Endothelial cell of umbilical vein (primary cell): ENCODE results near the gene ADAP1. TPM values are rescaled to one million over a fixed set of nuclear protein-coding genes. Genes with fewer than 3 reads are reported as not detected.

Source experiments
- BruUV-seq: library from RNA; stranded (reverse); fragments of 400-500 nt; replicated peaks from 2 replicates; lab custom pipeline; 2021; lab: Mats Ljungman, UMichigan
- CTCF ChIA-PET: fragments of 300-600, 350-600 bp; sonication (Branson Sonifier 250); formaldehyde crosslinking; loops from one replicate; lab custom pipeline; 2021; ENCODE audit warnings: antibody characterized with exemption, inconsistent platforms; lab: Charles Lee
- POLR2A ChIA-PET: fragments of 300-600, 350-600 bp; sonication (Branson Sonifier 250); formaldehyde crosslinking; loops from one replicate; lab custom pipeline; 2021; ENCODE audit warnings: antibody characterized with exemption, inconsistent platforms; lab: Charles Lee
- DNase-seq: peaks from one replicate; pipeline ENCODE4 v3.0.0-alpha.2; 2011; ENCODE audit warnings: low read depth, low spot score
- FAIRE-seq: peaks from 2 replicates; lab custom pipeline; 2011; peaks lifted over from hg19 to GRCh38; lab: Jason Lieb, UNC
- H2AFZ ChIP-seq: 2 replicates; pipeline ENCODE4 v1.6.0; 2012; ENCODE audit warnings: low read depth, low read length, control low read depth, inconsistent platforms
- H3K27ac ChIP-seq: 2 replicates; pipeline ENCODE4 v1.5.1; 2011; ENCODE audit warnings: low read depth, mild to moderate bottlenecking, control low read depth, low read length, moderate library complexity; ENCODE audit not compliant: insufficient read depth
- H3K27me3 ChIP-seq, 2 experiments: 2 replicates each; pipeline versions ENCODE4 v1.6.0 to v1.6.1; 2011; ENCODE audit warnings: low read length in 2 of 2, mixed read lengths in 1 of 2; ENCODE audit not compliant: control insufficient read depth in 2 of 2, insufficient read depth in 2 of 2
- H3K36me3 ChIP-seq, 2 experiments: 2 replicates in 1 of 2; 3 replicates in 1 of 2; pipeline ENCODE4 v1.5.1; 2011; ENCODE audit warnings: low read length in 2 of 2, mild to moderate bottlenecking in 1 of 2, moderate library complexity in 1 of 2; ENCODE audit not compliant: control insufficient read depth in 2 of 2, insufficient read depth in 2 of 2; ENCODE audit errors: extremely low read depth in 1 of 2
- H3K4me1 ChIP-seq: 3 replicates; pipeline ENCODE4 v1.5.1; 2011; ENCODE audit warnings: mild to moderate bottlenecking, low read length; ENCODE audit not compliant: control insufficient read depth, insufficient read depth; ENCODE audit errors: extremely low read depth
- H3K4me2 ChIP-seq: 2 replicates; pipeline ENCODE4 v1.6.1; 2011; ENCODE audit warnings: low read length, control low read depth, mixed read lengths; ENCODE audit not compliant: insufficient read depth
- H3K4me3 ChIP-seq, 3 experiments: fragments of 200-600 bp in 1 of 3; sonication (generic), shearing (Covaris generic) in 1 of 3; replicated peaks in 1 of 3; 2 replicates each; pipeline ENCODE4 v1.5.1; 2011 to 2016; ENCODE audit warnings: control low read depth in 3 of 3, low read length in 3 of 3, mild to moderate bottlenecking in 2 of 3, inconsistent platforms in 1 of 3, low read depth in 1 of 3, moderate library complexity in 1 of 3; ENCODE audit not compliant: insufficient read depth in 1 of 3
- H3K79me2 ChIP-seq: 2 replicates; pipeline ENCODE4 v1.6.0; 2012; ENCODE audit warnings: low read length, inconsistent platforms; ENCODE audit not compliant: control insufficient read depth, insufficient read depth
- H3K9ac ChIP-seq: replicated peaks from 2 replicates; pipeline ENCODE3; 2011; ENCODE audit warnings: low read length, control low read depth; ENCODE audit not compliant: insufficient read depth; ENCODE audit errors: extremely low read depth
- H3K9me1 ChIP-seq: replicated peaks from 3 replicates; pipeline ENCODE4 v1.6.0; 2011; ENCODE audit warnings: mild to moderate bottlenecking, low read length; ENCODE audit not compliant: control insufficient read depth, insufficient read depth; ENCODE audit errors: extremely low read depth
- H3K9me3 ChIP-seq: replicated peaks from 2 replicates; pipeline ENCODE4 v1.5.1; 2012; ENCODE audit warnings: low read length, inconsistent platforms; ENCODE audit not compliant: control insufficient read depth, insufficient read depth
- H4K20me1 ChIP-seq: replicated peaks from 2 replicates; pipeline ENCODE3; 2011; ENCODE audit warnings: mild to moderate bottlenecking, low read length; ENCODE audit not compliant: control insufficient read depth, insufficient read depth; ENCODE audit errors: extremely low read depth
- CTCF ChIP-seq, 2 donors: IDR thresholded peaks; 1 replicate in 1 of 2; 2 replicates in 1 of 2; pipeline ENCODE4 v1.5.1; 2011; ENCODE audit warnings: low read length in 2 of 2, mild to moderate bottlenecking in 2 of 2, moderate library complexity in 2 of 2, control low read depth in 1 of 2, inconsistent platforms in 1 of 2, low read depth in 1 of 2; ENCODE audit not compliant: insufficient read depth in 1 of 2; ENCODE audit errors: extremely low read depth in 1 of 2
- EZH2 ChIP-seq: IDR thresholded peaks from 2 replicates; pipeline ENCODE4 v1.6.1; 2012; ENCODE audit warnings: borderline replicate concordance, low read depth, mild to moderate bottlenecking, moderate library complexity, low read length, inconsistent platforms; ENCODE audit not compliant: severe bottlenecking
- FOS ChIP-seq: IDR thresholded peaks from 2 replicates; pipeline ENCODE4 v1.6.1; 2011; ENCODE audit warnings: mild to moderate bottlenecking, low read length, moderate library complexity, borderline replicate concordance; ENCODE audit not compliant: insufficient read depth
- GATA2 ChIP-seq: IDR thresholded peaks from 2 replicates; pipeline ENCODE4 v1.7.0; 2011; ENCODE audit warnings: low read depth, mild to moderate bottlenecking, moderate library complexity, mixed read lengths, low read length; ENCODE audit not compliant: insufficient read length, insufficient read depth
- JUN ChIP-seq: IDR thresholded peaks from 2 replicates; pipeline ENCODE4 v1.6.1; 2011; ENCODE audit warnings: borderline replicate concordance, low read depth; ENCODE audit not compliant: insufficient read length, insufficient read depth
- MAX ChIP-seq: IDR thresholded peaks from 2 replicates; pipeline ENCODE4 v1.6.1; 2011; ENCODE audit not compliant: insufficient read depth, insufficient read length
- MYC ChIP-seq: IDR thresholded peaks from one replicate; pipeline ENCODE4 v1.6.1; 2011; ENCODE audit warnings: mild to moderate bottlenecking, low read depth, low read length
- POLR2A ChIP-seq: IDR thresholded peaks from 2 replicates; pipeline ENCODE4 v1.6.1; 2012; ENCODE audit warnings: low read depth, mild to moderate bottlenecking, control low read depth, low read length
- POLR2AphosphoS5 ChIP-seq: IDR thresholded peaks from 2 replicates; pipeline ENCODE4 v1.6.1; 2012; ENCODE audit warnings: low read depth, mild to moderate bottlenecking, control low read depth, low read length, moderate library complexity; ENCODE audit not compliant: insufficient read depth
- dilution Hi-C: fragments of 300-500 bp; cut with MboI; formaldehyde crosslinking; loops from one replicate; pipeline ENCODE4 v1.15.0; 2019; ENCODE audit warnings: low sequenced_read_pairs; ENCODE audit not compliant: extremely low pct_ligation_motif_present
- intact Hi-C: fragments of 100-400 bp; cut with micrococcal nuclease; formaldehyde crosslinking; loops from one replicate; pipeline ENCODE4 v1.10.0; 2022
- polyA plus RNA-seq, 4 experiments: library from polyadenylated mRNA; depleted of rRNA in 3 of 4; stranded (reverse) in 3 of 4; unstranded in 1 of 4; fragments of >200 nt; gene quantifications; 2 replicates each; pipeline versions ENCODE4 v1.2.1 to v1.2.3, GENCODE V29; 2011 to 2012; ENCODE audit warnings: missing spikeins in 1 of 4
- total RNA-seq: library from RNA; stranded (reverse); gene quantifications from 2 replicates; pipeline ENCODE4 v1.2.3, GENCODE V29; 2021

Gene ADAP1
- total and polyA plus RNA-seq, 2 donors (not counting 3 experiments of a cell fraction or from before 2014, with no cell fraction given): 0.49 to 0.58 TPM

GRCh38 chr7:907158-907980 lies 47.1 kb downstream of the ADAP1 start:
- Histone ChIP-seq H3K4me2 (no peak overlapping the region), H3K9me1 (no peaks in the 10 kb centered on the region), H3K36me3 (no peaks in the 10 kb centered on the region), H3K4me1 (no peaks in the 10 kb centered on the region), H3K79me2 (no peaks in the 10 kb centered on the region), H3K27ac (no peak overlapping the region), H2AFZ (no peak overlapping the region), H3K9me3 (no peaks in the 10 kb centered on the region), H3K27me3 (peaks cover 6 to 11% of the 10 kb centered on the region in 2 experiments), H3K4me3 (no peak overlapping the region), H3K9ac (no peak overlapping the region), H4K20me1 (no peaks in the 10 kb centered on the region)
- no peak for TF ChIP-seq FOS
- TF ChIP-seq JUN: no peak
- no peak for TF ChIP-seq MYC
- TF ChIP-seq EZH2: no peak
- no peak for TF ChIP-seq MAX
- TF ChIP-seq POLR2AphosphoS5: no peak
- TF ChIP-seq POLR2A: no peak
- no peak for TF ChIP-seq GATA2
- TF ChIP-seq CTCF (IDR thresholded peaks at IDR 0.05; ENCODE audit: extremely low read depth in 1 of 2, insufficient read depth in 1 of 2, low read depth in 1 of 2, low read length in 2 of 2): no peak
- no peak for DNase-seq
- BruUV-seq: no TSS peak
- dilution Hi-C loops: no loop called here
- CTCF ChIA-PET: interaction anchor here (0.8 to 2.2 kb wide), 4 partner anchors 47 to 269 kb away, joined by 3 to 9 read pairs (median 7); partner anchors contain the start of gene ADAP1
- no peak for FAIRE-seq
- intact Hi-C loops: loop anchor here (5.0 kb wide), 1 partner anchor 155 kb away; no protein-coding TSS in a partner anchor
- POLR2A ChIA-PET: no interaction called here
